GM10266 (cell line): Measurements from ENCODE around the gene F2.

Source experiments
- DNase-seq: peaks from one replicate; pipeline ENCODE4 v3.0.0; 2012; ENCODE audit errors: extremely low spot score
- CTCF ChIP-seq: IDR thresholded peaks from 2 replicates; pipeline ENCODE4 v1.5.1; 2012; ENCODE audit warnings: mild to moderate bottlenecking, low read depth; ENCODE audit not compliant: control insufficient read depth, insufficient read depth; ENCODE audit errors: missing control alignments

F2 gene

GRCh38 chr11:46745328-46745727, 26.3 kb downstream of the F2 start:
- no peak for DNase-seq
- no peak for TF ChIP-seq CTCF

- DNase-seq, result no peak
- no peak for TF ChIP-seq CTCF
Observed at GRCh38 chr11:46745995-46746394, 27.0 kb downstream of the F2 start.

GRCh38 chr11:46747150-46747549, 28.1 kb downstream of the F2 start:
- no peak for TF ChIP-seq CTCF
- no peak for DNase-seq

GRCh38 chr11:46755962-46756361, 36.9 kb downstream of the F2 start:
- DNase-seq, result no peak
- TF ChIP-seq CTCF, result no peak

- TF ChIP-seq CTCF, result no peak
- no peak for DNase-seq
Observed at GRCh38 chr11:46759196-46759595, 40.2 kb downstream of the F2 start.

GRCh38 chr11:46760429-46761128, 41.6 kb downstream of the F2 start:
- DNase-seq, result no peak
- TF ChIP-seq CTCF, result no peak

GRCh38 chr11:46761807-46762206, 42.8 kb downstream of the F2 start:
- TF ChIP-seq CTCF, result no peak

More at GRCh38 chr11:46761807-46762206, 42.8 kb downstream of the F2 start:
- DNase-seq, result no peak
